Measurements from ENCODE around the gene GNAO1.

Gene GNAO1

GRCh38 chr16:56311208-56312027 is 120.1 kb downstream of the GNAO1 start:
- no peak for DNase-seq (ENCODE audit: low read depth in 1 of 2, low spot score in 1 of 2)

- no peak for DNase-seq (ENCODE audit: low read depth in 1 of 2, low spot score in 1 of 2)
These were observed 120.7 kb downstream of the GNAO1 start for GRCh38 chr16:56312028-56312300.

GRCh38 chr16:56312556-56312955 is 121.3 kb downstream of the GNAO1 start:
- DNase-seq (ENCODE audit: low read depth in 1 of 2, low spot score in 1 of 2), result no peak

- no peak for DNase-seq (ENCODE audit: low read depth in 1 of 2, low spot score in 1 of 2)
These were observed 123.1 kb downstream of the GNAO1 start for GRCh38 chr16:56314244-56314850.

GRCh38 chr16:56315955-56316354 is 124.7 kb downstream of the GNAO1 start:
- no peak for DNase-seq (ENCODE audit: low read depth in 1 of 2, low spot score in 1 of 2)

GRCh38 chr16:56316545-56316944 is 125.3 kb downstream of the GNAO1 start:
- no peak for DNase-seq (ENCODE audit: low read depth in 1 of 2, low spot score in 1 of 2)

GRCh38 chr16:56317998-56318826 is 126.9 kb downstream of the GNAO1 start:
- DNase-seq (ENCODE audit: low read depth in 1 of 2, low spot score in 1 of 2), result peak; percentile 61 to 63

- DNase-seq (ENCODE audit: low read depth in 1 of 2, low spot score in 1 of 2), result no peak
These were observed 127.5 kb downstream of the GNAO1 start for GRCh38 chr16:56318827-56319140.

GRCh38 chr16:56319376-56319775 is 128.1 kb downstream of the GNAO1 start:
- no peak for DNase-seq (ENCODE audit: low read depth in 1 of 2, low spot score in 1 of 2)

- no peak for DNase-seq (ENCODE audit: low read depth in 1 of 2, low spot score in 1 of 2)
These were observed 128.8 kb downstream of the GNAO1 start for GRCh38 chr16:56320056-56320455.

- DNase-seq (ENCODE audit: low read depth in 1 of 2, low spot score in 1 of 2), result no peak
These were observed 129.7 kb downstream of the GNAO1 start for GRCh38 chr16:56320811-56321558.

GRCh38 chr16:56321571-56321970 is 130.3 kb downstream of the GNAO1 start:
- DNase-seq (ENCODE audit: low read depth in 1 of 2, low spot score in 1 of 2), result no peak

- DNase-seq (ENCODE audit: low read depth in 1 of 2, low spot score in 1 of 2), result no peak
These were observed 133.1 kb downstream of the GNAO1 start for GRCh38 chr16:56324406-56324805.

- no peak for DNase-seq (ENCODE audit: low read depth in 1 of 2, low spot score in 1 of 2)
These were observed 134.7 kb downstream of the GNAO1 start for GRCh38 chr16:56325956-56326355.

- no peak for DNase-seq (ENCODE audit: low read depth in 1 of 2, low spot score in 1 of 2)
These were observed 136.0 kb downstream of the GNAO1 start for GRCh38 chr16:56327071-56327928.

- no peak for DNase-seq (ENCODE audit: low read depth in 1 of 2, low spot score in 1 of 2)
These were observed 136.6 kb downstream of the GNAO1 start for GRCh38 chr16:56327929-56328258.

GRCh38 chr16:56328276-56329022 is 137.2 kb downstream of the GNAO1 start:
- no peak for DNase-seq (ENCODE audit: low read depth in 1 of 2, low spot score in 1 of 2)

- DNase-seq (ENCODE audit: low read depth in 1 of 2, low spot score in 1 of 2), result no peak
These were observed 138.6 kb downstream of the GNAO1 start for GRCh38 chr16:56329887-56330286.

- DNase-seq (ENCODE audit: low read depth in 1 of 2, low spot score in 1 of 2), result no peak
These were observed 139.2 kb downstream of the GNAO1 start for GRCh38 chr16:56330476-56330875.

GRCh38 chr16:56331399-56331798 is 140.1 kb downstream of the GNAO1 start:
- no peak for DNase-seq (ENCODE audit: low read depth in 1 of 2, low spot score in 1 of 2)

All from activated T-helper 1 cell treated with anti-CD3 and anti-CD28 coated beads, Interleukin-2, amount 50 U/mL, for 16 hours (primary cell).